GM19463 (cell line): ENCODE results near the gene DOK4.
"Not testable (repeated sequence)": the region's sequence is repeated elsewhere in the genome, so short reads cannot be mapped to it uniquely, and the experiment has no call there.

Experiments used
- ATAC-seq: cut with Tn5 transposase; IDR thresholded peaks from one replicate; pipeline ENCODE4 v1.9.1; 2021; ENCODE audit warnings: mild to moderate bottlenecking, moderate library complexity; ENCODE audit not compliant: unreplicated experiment

DOK4 gene

DNA sequence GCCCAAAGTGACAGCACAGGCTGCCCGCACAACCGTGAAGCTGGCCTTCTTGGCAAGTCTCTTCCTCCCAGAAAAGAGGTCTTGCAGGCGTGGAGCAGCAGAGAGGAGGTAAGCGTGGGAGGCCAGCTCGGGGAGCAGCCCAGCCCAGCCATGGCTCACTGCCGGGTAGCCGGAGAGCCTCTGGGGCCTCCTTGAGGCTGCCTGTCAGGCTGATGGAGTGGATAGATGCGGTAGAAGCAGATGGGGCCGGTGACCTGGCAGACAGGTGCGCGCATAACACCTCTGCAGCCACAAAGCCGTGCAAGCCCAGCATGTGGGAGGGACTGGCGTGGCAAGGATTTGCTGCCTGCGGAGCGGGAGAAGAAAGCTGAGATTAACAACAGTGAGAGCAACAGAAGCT is 17.1 kb upstream of the DOK4 start:
- no peak for ATAC-seq

- no peak for ATAC-seq
Measured at GRCh38 chr16:57502048-57502775, 15.9 kb upstream of the DOK4 start.

DNA sequence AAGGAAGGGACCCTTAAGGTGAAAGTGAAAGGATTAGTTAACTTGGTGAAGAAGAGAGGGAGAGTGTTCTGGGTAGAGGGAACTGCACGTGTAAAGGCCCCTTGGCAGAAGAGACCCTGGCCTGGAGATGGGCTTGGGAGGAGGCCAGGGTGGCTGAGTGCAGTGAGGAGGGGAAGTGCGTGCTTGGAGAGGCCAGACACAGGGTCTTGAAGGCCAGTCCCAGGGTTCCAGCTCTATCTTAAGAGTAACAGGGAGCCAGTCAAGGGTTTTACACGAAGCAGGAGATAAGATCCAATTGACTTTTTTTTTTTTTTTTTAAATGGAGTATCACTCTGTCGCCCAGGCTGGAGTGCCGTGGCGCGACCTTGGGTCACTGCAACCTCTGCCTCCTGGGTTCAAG is 15.2 kb upstream of the DOK4 start:
- ATAC-seq, result no peak

DNA sequence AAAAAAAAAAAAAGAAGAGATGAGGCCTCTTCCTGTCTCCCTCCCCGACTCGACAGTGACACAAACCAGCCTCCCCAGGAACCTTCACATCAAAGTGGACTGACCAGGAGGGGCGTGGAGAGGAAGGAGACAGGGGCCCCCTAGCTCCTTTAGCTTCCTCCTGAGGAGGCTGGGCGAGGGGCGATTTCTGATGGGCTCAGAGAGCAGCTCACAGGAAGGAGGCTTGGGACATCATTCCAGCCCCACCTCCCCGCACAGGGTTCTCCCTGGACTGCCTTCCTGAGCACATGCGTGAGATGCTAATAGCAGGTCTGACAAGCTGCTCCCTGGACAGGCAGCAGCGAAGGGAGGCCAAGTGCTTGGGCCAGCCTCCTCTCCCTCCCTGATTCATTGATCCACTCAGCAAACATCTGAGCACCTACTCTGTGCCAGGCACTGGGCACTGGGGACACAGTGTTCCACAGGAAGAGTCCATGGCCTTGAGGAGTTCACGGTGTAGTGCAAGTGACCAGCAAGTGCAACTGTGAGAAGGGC is 14.4 kb upstream of the DOK4 start:
- ATAC-seq, result no peak

DNA sequence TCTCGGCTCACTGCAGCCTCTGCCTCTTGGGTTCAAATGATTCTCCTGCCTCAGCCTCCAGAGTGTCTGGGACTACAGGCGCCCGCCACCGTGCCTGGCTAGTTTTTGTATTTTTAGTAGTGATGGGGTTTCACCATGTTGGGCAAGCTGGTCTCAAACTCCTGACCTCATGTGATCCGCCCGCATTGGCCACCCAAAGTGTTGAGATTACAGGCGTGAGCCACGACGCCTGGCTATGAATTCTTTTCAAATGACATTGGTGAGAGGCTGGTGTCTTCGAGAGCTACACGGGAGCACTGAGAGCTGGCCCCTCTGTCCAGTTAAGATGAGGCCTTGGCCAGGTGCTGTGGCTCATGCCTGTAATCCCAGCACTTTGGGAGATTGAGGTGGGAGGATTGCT is 13.6 kb upstream of the DOK4 start:
- not testable (repeated sequence) for ATAC-seq

DNA sequence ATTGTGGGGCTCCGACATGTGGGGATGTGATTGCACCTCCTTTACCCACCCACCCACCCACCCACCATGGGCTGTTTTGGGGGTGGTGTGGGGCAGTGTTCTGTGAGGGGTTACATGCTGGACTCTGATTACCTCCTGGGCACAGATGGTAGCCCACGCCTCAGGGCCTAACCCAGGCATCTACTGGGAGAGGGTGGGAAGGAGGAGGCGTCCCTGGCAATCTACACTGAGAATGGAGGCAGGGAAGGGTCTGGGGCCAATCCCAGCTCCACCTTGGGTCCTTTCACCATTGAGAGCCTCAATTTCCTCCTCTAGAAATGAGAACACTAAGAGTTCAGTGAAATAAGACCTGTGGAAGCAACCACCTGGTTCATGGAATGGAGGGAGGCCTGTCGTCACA is 11.7 kb upstream of the DOK4 start:
- ATAC-seq, result no peak

GRCh38 chr16:57497121-57497520 is 10.8 kb upstream of the DOK4 start:
- no peak for ATAC-seq

- no peak for ATAC-seq
Measured at GRCh38 chr16:57493767-57494166, 7.5 kb upstream of the DOK4 start.

DNA sequence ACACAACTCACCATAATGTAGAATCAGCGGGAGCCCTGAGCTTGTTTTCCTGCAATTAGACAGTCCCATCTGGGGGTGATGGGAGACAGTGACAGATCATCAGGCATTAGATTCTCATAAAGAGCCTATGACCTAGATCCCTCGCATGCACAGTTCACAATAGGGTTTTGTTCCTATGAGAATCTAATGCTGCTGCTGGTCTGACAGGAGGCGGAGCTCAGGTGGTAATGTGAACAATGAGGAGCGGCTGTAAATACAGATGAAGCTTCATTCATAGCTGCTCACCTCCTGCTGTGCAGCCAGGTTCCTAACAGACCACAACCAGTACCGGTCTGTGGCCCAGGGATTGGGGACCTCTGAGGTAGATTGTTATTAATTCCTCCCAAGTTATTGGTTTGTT is 2.9 kb upstream of the DOK4 start:
- no peak for ATAC-seq

DNA sequence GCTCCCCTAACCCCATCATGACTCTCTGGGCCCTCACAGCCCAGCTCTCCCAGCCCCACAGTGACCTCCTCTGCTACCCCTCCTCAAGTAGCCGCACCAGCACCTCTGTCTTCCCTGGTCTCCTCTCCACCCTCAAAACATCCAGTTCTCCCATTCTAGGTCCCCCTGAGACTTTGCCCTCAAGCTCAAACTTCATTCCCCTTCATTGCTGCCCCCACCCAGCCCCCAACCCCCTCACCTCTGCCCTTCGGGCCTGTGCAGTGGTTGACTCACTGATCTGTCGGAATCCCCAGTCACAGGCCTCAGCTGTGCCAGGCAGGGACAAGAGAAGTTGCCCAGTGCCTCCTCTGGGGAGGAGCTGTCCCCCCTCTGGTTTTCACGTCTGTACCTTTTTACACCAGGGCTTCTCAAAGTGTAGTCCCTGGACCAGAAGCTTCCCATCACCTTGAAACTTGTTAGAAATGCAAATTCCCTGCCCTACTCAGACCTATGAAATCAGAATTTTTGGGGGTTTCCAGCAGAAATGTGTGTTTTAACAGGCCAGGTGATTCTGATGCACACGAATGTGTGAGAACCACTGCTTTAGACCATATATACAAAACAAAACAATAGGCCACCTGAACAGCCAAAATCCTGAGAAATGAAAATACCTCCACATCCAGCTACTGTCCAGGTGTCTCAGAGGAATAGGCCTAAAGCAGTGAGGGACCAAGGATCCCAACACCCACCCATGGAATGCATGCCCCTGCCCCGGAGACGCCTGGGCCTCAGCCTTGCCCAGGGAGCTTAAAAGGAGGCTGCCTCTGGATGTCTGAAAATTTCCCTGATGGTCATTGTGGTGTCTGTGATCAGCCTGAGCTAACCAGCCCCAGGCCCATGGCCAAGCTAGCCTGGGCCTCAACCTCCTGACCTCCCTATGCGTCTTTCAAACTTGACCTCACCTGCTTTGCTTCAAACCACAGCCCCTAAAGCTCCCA is 853 bp upstream of the DOK4 start:
- ATAC-seq, result no peak

- ATAC-seq, result no peak
Measured at GRCh38 chr16:57485091-57485915, 990 bp downstream of the DOK4 start.

GRCh38 chr16:57484515-57485005 is 1.7 kb downstream of the DOK4 start:
- no peak for ATAC-seq

- ATAC-seq, result no peak
Measured at GRCh38 chr16:57483725-57484514, 2.4 kb downstream of the DOK4 start.

DNA sequence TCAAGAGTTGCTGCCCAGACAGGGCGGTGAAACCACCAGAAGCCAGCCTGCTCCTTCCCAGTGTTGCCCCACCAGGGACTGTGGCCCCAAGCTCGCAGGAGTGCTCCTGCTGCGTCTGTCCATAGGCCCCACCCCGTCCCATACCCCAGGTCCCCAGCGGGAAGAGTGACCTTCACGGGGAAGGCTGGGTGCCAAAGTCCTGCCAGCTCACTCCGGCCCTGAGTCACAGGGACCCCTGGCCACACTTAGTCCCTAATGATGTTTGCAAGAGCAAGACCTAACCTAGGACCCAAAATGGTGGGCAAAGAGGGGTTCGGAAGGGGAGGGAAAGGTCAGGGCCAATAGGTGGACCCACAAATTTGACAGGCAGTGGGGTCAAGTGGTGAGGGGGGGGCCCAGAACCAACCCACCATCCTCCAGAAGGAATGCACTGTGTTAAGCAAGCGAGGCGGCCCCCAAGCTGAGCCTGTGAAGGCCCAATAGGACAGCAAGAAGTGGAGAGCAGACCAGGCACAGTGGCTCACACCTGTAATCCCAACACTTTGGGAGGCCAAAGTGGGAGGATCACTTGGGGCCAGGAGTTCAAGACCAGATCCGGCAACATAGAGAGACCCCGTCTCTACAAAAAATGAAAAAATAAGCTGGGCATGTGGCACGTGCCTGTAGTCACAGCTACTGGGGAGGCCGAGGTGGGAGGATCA is 3.3 kb downstream of the DOK4 start:
- no peak for ATAC-seq

DNA sequence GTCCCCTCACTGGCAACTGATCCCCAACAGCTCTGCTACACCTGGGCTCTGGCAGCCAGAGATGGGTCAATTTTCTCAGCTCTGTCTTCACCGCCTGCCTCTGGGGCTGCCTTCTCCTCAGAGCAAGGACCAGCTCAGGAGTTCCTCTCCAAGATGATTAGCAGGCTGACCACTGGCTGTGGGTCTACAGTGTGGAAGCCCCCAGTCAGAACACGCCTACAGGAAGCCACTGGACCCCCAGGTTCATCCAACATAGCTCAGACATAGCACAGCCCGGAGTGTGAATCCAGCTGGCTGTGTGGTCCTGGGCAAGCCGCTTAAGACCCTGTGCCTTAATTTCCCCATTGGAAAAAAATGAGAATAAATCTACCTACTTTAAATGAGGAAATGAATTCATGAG is 4.9 kb downstream of the DOK4 start:
- ATAC-seq, result no peak

DNA sequence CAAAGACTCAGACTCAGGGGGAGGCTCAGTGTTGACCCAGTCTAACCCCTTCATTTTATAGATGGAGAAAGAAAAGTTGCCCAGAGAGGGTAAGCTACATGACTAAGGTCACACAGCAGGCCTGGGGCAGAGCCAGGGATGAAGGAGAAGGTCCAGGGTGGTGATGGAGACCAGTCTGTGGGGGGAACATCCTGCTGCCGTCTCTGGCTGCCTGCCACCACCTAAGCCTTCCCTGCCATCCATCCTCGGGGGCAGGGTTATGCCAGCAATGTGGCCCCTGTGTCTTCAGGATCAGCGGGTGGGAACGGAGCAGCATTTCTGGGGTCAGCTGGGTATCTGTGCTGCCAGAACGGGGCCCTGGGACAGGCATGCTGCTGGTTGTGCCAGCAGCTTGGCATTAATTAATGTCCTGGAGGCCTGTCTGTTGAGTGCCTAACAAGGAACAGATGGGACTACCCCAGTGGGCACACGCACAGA is 5.5 kb downstream of the DOK4 start:
- ATAC-seq, result no peak

DNA sequence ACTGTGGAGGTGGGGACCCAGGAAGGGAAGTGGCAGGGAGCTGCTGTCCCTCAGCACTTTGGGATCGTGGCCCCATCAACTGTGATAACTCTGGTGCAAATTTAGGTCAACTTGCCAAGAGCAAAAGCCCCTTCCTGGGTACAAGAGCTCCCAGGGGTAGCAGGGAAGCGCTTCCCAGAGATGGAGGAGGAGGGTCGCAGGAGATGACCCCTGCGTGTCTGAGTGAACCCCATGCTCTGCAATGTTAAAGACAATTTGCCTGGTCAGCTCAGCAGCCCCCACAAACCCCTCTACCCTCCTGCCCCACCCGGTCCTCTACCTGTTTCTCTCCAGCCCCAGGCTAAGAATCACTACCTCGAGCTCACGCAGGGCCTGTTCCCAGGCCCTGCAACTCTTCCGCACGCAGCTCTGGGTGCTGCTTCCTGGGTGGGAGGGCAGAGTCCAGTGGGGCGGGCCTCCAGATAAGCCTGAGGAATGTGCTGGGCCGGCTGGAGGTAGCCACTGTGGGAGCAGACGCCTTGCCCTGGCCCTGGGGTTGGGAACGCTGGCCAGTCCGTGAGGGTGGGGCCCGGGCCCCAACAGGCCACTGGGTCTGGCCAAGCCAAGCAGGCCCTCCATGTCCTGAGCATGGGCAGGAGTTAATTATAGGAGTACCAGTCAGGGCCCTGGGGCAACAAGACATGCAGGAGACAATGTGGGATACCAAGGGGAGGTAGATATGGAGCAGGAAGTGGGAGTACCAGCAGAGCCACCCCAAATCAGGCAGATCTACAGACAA is 6.1 kb downstream of the DOK4 start:
- ATAC-seq, result no peak

GRCh38 chr16:57479205-57479975 is 6.9 kb downstream of the DOK4 start:
- ATAC-seq, result no peak
